Stimulated activated naive CD4-positive, alpha-beta T cell (primary cell): Measurements from ENCODE around the gene RABGAP1L.
"Not testable (repeated sequence)": the region's sequence is repeated elsewhere in the genome, so short reads cannot be mapped to it uniquely, and the experiment has no call there.

ENCODE experiments used
- DNase-seq, 6 experiments: peaks; one replicate each; lab custom pipeline; 2025; lab: John Stamatoyannopoulos, UW

Gene RABGAP1L

GRCh38 chr1:174159252-174160108, at the start of gene RABGAP1L:
RABGAP1L (plus strand) TSS chr1:174159520.
- peak; percentile 85 to 95 (median 90) for DNase-seq

- no peak for DNase-seq
Observed at GRCh38 chr1:174110053-174110452, 49.3 kb upstream of the RABGAP1L start.

GRCh38 chr1:174112489-174113162, 46.7 kb upstream of the RABGAP1L start:
- no peak for DNase-seq

- DNase-seq: no peak
Observed at GRCh38 chr1:174114106-174114505, 45.2 kb upstream of the RABGAP1L start.

- peak in 2 of 6 experiments; percentile 18 to 19 for DNase-seq
Observed at GRCh38 chr1:174114788-174115448, 44.4 kb upstream of the RABGAP1L start.

GRCh38 chr1:174116042-174116441, 43.3 kb upstream of the RABGAP1L start:
- DNase-seq: no peak

GRCh38 chr1:174118751-174119150, 40.6 kb upstream of the RABGAP1L start:
- DNase-seq: no peak

GRCh38 chr1:174122318-174122717, 37.0 kb upstream of the RABGAP1L start:
- DNase-seq: not testable (repeated sequence)

- DNase-seq: no peak
Observed at GRCh38 chr1:174123843-174124242, 35.5 kb upstream of the RABGAP1L start.

GRCh38 chr1:174127176-174127575, 32.1 kb upstream of the RABGAP1L start:
- DNase-seq: not testable (repeated sequence)

GRCh38 chr1:174131032-174131638, 28.2 kb upstream of the RABGAP1L start:
- DNase-seq: no peak

- no peak for DNase-seq
Observed at GRCh38 chr1:174134003-174134659, 25.2 kb upstream of the RABGAP1L start.

- DNase-seq: no peak
Observed at GRCh38 chr1:174135211-174135610, 24.1 kb upstream of the RABGAP1L start.

- no peak for DNase-seq
Observed at GRCh38 chr1:174136714-174137113, 22.6 kb upstream of the RABGAP1L start.

- no peak for DNase-seq
Observed at GRCh38 chr1:174142836-174143235, 16.5 kb upstream of the RABGAP1L start.

GRCh38 chr1:174143727-174144396, 15.5 kb upstream of the RABGAP1L start:
- DNase-seq: not testable (repeated sequence)

GRCh38 chr1:174144397-174144783, 14.9 kb upstream of the RABGAP1L start:
- DNase-seq: not testable (repeated sequence)

- no peak for DNase-seq
Observed at GRCh38 chr1:174149216-174149615, 10.1 kb upstream of the RABGAP1L start.

- no peak for DNase-seq
Observed at GRCh38 chr1:174150499-174150898, 8.8 kb upstream of the RABGAP1L start.

GRCh38 chr1:174152427-174152826, 6.9 kb upstream of the RABGAP1L start:
- no peak for DNase-seq
